ENCODE results near the gene TSPAN31. TPM values are rescaled to one million over a fixed set of nuclear protein-coding genes. Genes with fewer than 3 reads are reported as not detected.
A peak's percentile ranks its signal among the peaks of the same experiment; 100 is the strongest.
"Not testable (repeated sequence)": the region's sequence is repeated elsewhere in the genome, so short reads cannot be mapped to it uniquely, and the experiment has no call there.

TSPAN31 gene
- polyA plus RNA-seq, 1 donor, result 62.2 TPM

GRCh38 chr12:57721846-57722608, 22.8 kb upstream of the TSPAN31 start:
- not testable (repeated sequence) for H3K9me3 ChIP-seq (ENCODE audit: control insufficient read depth, low read depth, low read length); DNase-seq; H3K4me3 ChIP-seq (ENCODE audit: low read length); H3K4me1 ChIP-seq (ENCODE audit: control insufficient read depth, insufficient read depth, low read length); H3K27ac ChIP-seq (ENCODE audit: low read length)
- peaks cover 21% of the 10 kb centered on the region for H3K27me3 ChIP-seq (ENCODE audit: control insufficient read depth, insufficient read depth, low read length)
- H3K36me3 ChIP-seq (ENCODE audit: control insufficient read depth, insufficient read depth, low read length), result peaks cover 42% of the 10 kb centered on the region
- WGBS (ENCODE audit: insufficient coverage, low lambda C conversion rate), result 94% methylated on average over 3 of the region's 16 CpGs

DNA sequence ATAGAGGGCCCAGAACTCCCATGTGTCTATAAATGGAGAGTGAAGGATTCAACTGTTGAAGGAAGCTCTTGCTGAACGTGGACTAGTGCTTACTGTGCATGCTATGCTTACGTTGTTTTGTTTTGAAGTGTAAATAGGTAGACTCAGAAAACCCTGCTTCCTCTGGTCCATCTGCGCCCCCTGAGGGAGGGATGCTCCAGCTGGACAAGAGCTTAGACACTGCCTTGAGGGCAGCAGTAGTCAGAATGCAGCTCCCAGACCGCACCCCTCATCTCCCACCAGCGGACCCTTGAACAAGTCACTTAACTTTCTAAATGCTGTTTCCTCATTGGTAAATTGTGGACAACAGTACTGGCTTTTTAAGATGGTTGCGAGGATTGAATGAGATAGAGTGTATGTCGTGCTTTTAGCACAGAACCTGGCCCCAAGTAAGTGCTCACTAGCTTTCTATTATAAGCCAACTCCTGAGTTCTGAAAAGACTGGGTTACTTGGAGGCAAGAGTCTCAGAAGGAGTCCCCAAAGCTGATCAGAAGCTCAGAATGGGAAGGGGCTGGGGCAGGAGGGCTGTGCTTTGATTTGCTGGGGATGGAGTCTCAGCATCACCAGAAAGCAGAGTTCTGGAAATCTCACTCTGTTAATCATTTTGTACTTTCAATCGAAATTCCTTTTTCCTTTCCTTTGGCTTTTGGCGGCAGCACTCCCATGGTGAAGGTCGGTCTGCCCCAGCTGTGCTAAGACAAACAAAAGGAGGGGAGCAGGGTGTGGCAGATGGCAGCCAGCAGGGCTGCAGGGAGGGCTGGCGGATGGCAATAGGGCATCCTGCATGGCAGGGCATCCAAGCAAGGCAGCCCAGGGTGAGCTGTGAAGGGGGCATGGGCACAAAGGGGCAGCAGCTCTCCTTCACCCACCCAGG, 21.9 kb upstream of the TSPAN31 start:
- H3K27me3 ChIP-seq (ENCODE audit: control insufficient read depth, insufficient read depth, low read length), result peaks cover 31% of the 10 kb centered on the region
- H3K4me1 ChIP-seq (ENCODE audit: control insufficient read depth, insufficient read depth, low read length), result peaks cover 10% of the 10 kb centered on the region
- no CpG with 5 or more reads among the region's 11 CpGs for WGBS (ENCODE audit: insufficient coverage, low lambda C conversion rate)
- H3K27ac ChIP-seq (ENCODE audit: low read length), result no peak overlapping the region
- H3K9me3 ChIP-seq (ENCODE audit: control insufficient read depth, low read depth, low read length), result peaks cover 13% of the 10 kb centered on the region
- no peak for DNase-seq
- peaks cover 35% of the 10 kb centered on the region for H3K36me3 ChIP-seq (ENCODE audit: control insufficient read depth, insufficient read depth, low read length)
- H3K4me3 ChIP-seq (ENCODE audit: low read length), result no peak overlapping the region

DNA sequence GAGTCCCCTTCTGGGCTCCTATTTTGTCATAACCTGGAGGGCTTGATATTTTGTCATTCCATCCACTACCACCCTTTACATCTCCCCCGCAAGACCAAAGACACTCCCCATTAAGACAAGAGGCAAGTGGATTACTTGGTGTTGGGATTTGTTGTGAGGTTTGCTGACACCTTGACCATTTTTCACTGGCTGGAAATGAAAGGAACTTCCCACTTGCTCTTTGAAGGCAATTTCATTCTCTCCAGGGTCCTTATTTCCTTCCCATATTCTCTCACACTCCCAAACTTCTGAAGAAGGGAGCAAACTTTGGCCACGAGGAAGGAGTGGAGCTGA, 21.2 kb upstream of the TSPAN31 start:
- WGBS (ENCODE audit: insufficient coverage, low lambda C conversion rate), result no CpG with 5 or more reads among the region's 2 CpGs
- peaks cover 10% of the 10 kb centered on the region for H3K4me1 ChIP-seq (ENCODE audit: control insufficient read depth, insufficient read depth, low read length)
- peaks cover 29% of the 10 kb centered on the region for H3K36me3 ChIP-seq (ENCODE audit: control insufficient read depth, insufficient read depth, low read length)
- no peak overlapping the region for H3K4me3 ChIP-seq (ENCODE audit: low read length)
- peaks cover 37% of the 10 kb centered on the region for H3K27me3 ChIP-seq (ENCODE audit: control insufficient read depth, insufficient read depth, low read length)
- H3K9me3 ChIP-seq (ENCODE audit: control insufficient read depth, low read depth, low read length), result peaks cover 13% of the 10 kb centered on the region
- DNase-seq, result no peak
- no peak overlapping the region for H3K27ac ChIP-seq (ENCODE audit: low read length)

DNA sequence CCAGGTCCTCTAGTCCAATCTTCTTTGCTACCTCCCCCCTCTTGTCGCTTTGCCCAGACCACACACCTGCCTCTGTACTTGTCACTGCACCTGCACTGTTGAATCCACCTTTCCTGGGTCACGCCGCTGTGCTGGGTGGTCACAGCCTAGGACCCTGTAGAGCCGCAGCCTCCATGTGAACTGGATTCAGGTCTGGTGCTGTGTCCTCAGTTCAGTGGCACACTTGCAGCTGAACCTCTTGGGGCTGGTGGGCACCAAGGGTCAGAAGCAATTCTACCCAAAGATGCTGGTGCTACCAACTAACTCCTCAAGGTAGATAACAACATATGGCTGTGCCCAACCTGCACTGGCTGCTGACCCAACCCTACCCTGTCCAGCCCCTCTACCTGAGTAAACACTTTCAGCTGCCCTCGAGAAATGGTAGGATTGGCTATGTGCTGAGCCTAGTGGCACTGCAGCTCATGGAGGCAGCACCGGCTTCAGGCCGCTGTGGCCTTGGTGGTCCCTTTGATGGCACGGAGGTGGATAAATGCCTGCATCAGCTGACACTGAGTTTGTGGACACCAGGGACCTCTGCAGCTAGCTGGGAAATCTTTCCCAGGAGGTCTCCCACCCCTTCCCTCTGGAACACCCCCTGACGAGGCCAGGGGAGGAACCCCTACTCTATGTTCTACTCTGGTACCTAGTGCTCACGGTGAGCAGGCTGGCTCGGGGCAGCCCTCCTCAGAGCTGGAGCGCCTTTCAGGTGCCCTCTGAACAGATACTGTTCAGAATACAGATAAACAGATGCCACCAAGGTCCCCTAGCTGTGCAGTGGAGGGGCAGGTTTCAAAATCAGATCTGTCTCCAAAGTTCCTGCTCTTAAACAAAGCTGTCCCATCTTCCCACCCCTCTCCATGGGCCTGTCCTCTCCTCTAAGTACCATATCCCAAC, 20.6 kb upstream of the TSPAN31 start:
- Histone ChIP-seq H3K4me3 (ENCODE audit: low read length) (no peak overlapping the region), H3K4me1 (ENCODE audit: control insufficient read depth, insufficient read depth, low read length) (peaks cover 10% of the 10 kb centered on the region), H3K27me3 (ENCODE audit: control insufficient read depth, insufficient read depth, low read length) (peaks cover 42% of the 10 kb centered on the region), H3K36me3 (ENCODE audit: control insufficient read depth, insufficient read depth, low read length) (peaks cover 22% of the 10 kb centered on the region), H3K27ac (ENCODE audit: low read length) (no peak overlapping the region), H3K9me3 (ENCODE audit: control insufficient read depth, low read depth, low read length) (peaks cover 13% of the 10 kb centered on the region)
- DNase-seq, result no peak
- 100% methylated on average over 1 of the region's 12 CpGs for WGBS (ENCODE audit: insufficient coverage, low lambda C conversion rate)

- Histone ChIP-seq H3K9me3 (ENCODE audit: control insufficient read depth, low read depth, low read length) (peaks cover 13% of the 10 kb centered on the region), H3K27ac (ENCODE audit: low read length) (no peak overlapping the region), H3K4me3 (ENCODE audit: low read length) (no peak overlapping the region), H3K4me1 (ENCODE audit: control insufficient read depth, insufficient read depth, low read length) (peaks cover 10% of the 10 kb centered on the region), H3K27me3 (ENCODE audit: control insufficient read depth, insufficient read depth, low read length) (peaks cover 50% of the 10 kb centered on the region), H3K36me3 (ENCODE audit: control insufficient read depth, insufficient read depth, low read length) (peaks cover 14% of the 10 kb centered on the region)
- no CpG with 5 or more reads among the region's 11 CpGs for WGBS (ENCODE audit: insufficient coverage, low lambda C conversion rate)
- DNase-seq, result no peak
These were observed 19.7 kb upstream of the TSPAN31 start for GRCh38 chr12:57724936-57725740.

DNA sequence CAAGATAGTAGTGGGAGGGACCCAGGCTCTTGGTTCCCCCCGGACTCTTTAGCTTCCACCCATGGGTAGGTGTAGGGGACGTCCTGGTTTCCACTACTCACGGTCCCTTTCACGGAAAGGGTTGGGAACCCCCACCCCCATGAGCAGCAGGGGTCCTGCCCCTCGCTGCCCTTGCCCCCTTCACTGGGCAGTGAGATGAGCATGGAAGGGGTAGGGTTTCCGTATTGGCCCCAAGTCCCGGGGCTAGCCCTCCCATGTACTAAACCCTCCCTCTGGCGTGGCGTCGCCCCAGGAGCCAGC, 19.0 kb upstream of the TSPAN31 start:
- no CpG with 5 or more reads among the region's 10 CpGs for WGBS (ENCODE audit: insufficient coverage, low lambda C conversion rate)
- H3K9me3 ChIP-seq (ENCODE audit: control insufficient read depth, low read depth, low read length), result peaks cover 13% of the 10 kb centered on the region
- no peak overlapping the region for H3K27ac ChIP-seq (ENCODE audit: low read length)
- peaks cover 10% of the 10 kb centered on the region for H3K4me1 ChIP-seq (ENCODE audit: control insufficient read depth, insufficient read depth, low read length)
- H3K36me3 ChIP-seq (ENCODE audit: control insufficient read depth, insufficient read depth, low read length), result peaks cover 7% of the 10 kb centered on the region
- no peak for DNase-seq
- H3K4me3 ChIP-seq (ENCODE audit: low read length), result peak overlapping the region; percentile 69
- peaks cover 57% of the 10 kb centered on the region for H3K27me3 ChIP-seq (ENCODE audit: control insufficient read depth, insufficient read depth, low read length)

- peaks cover 13% of the 10 kb centered on the region for H3K9me3 ChIP-seq (ENCODE audit: control insufficient read depth, low read depth, low read length)
- WGBS (ENCODE audit: insufficient coverage, low lambda C conversion rate), result no CpG with 5 or more reads among the region's 79 CpGs
- no peak overlapping the region for H3K27ac ChIP-seq (ENCODE audit: low read length)
- peaks cover 62% of the 10 kb centered on the region for H3K27me3 ChIP-seq (ENCODE audit: control insufficient read depth, insufficient read depth, low read length)
- peaks cover 3% of the 10 kb centered on the region for H3K36me3 ChIP-seq (ENCODE audit: control insufficient read depth, insufficient read depth, low read length)
- peak; percentile 75 to 77 for DNase-seq
- H3K4me3 ChIP-seq (ENCODE audit: low read length), result peak overlapping the region; percentile 69
- H3K4me1 ChIP-seq (ENCODE audit: control insufficient read depth, insufficient read depth, low read length), result peaks cover 10% of the 10 kb centered on the region
These were observed 18.5 kb upstream of the TSPAN31 start for GRCh38 chr12:57726151-57726883.

GRCh38 chr12:57726884-57727757, 17.7 kb upstream of the TSPAN31 start:
- H3K27ac ChIP-seq (ENCODE audit: low read length), result no peak overlapping the region
- peaks cover 70% of the 10 kb centered on the region for H3K27me3 ChIP-seq (ENCODE audit: control insufficient read depth, insufficient read depth, low read length)
- no peaks in the 10 kb centered on the region for H3K36me3 ChIP-seq (ENCODE audit: control insufficient read depth, insufficient read depth, low read length)
- no CpG with 5 or more reads among the region's 76 CpGs for WGBS (ENCODE audit: insufficient coverage, low lambda C conversion rate)
- peaks cover 10% of the 10 kb centered on the region for H3K4me1 ChIP-seq (ENCODE audit: control insufficient read depth, insufficient read depth, low read length)
- H3K4me3 ChIP-seq (ENCODE audit: low read length), result peak overlapping the region; percentile 69
- peaks cover 13% of the 10 kb centered on the region for H3K9me3 ChIP-seq (ENCODE audit: control insufficient read depth, low read depth, low read length)
- no peak for DNase-seq

Measured in large intestine (tissue), 3 donors.